Cerebellar cortex (tissue), 1 donor: ENCODE results near the gene ING2.
"Not testable (repeated sequence)": the region's sequence is repeated elsewhere in the genome, so short reads cannot be mapped to it uniquely, and the experiment has no call there.

Experiments
- DNase-seq: peaks from one replicate; pipeline ENCODE4 v3.0.0-alpha.2; 2015; ENCODE audit warnings: low spot score

The ING2 gene

GRCh38 chr4:183504930-183505610 lies at the start of gene ING2:
Gene ING2 (plus strand): TSS chr4:183505058. CDS start chr4:183505196, 138 bp downstream.
- DNase-seq: peak; percentile 85

GRCh38 chr4:183455431-183456195 lies 49.2 kb upstream of the ING2 start:
- no peak for DNase-seq

GRCh38 chr4:183458005-183458404 lies 46.9 kb upstream of the ING2 start:
- DNase-seq: no peak

GRCh38 chr4:183463903-183464619 lies 40.8 kb upstream of the ING2 start:
- DNase-seq: not testable (repeated sequence)

- DNase-seq: not testable (repeated sequence)
These were observed 39.0 kb upstream of the ING2 start for GRCh38 chr4:183465879-183466278.

GRCh38 chr4:183467246-183467645 lies 37.6 kb upstream of the ING2 start:
- no peak for DNase-seq

- DNase-seq: no peak
These were observed 36.4 kb upstream of the ING2 start for GRCh38 chr4:183468210-183469095.

GRCh38 chr4:183469285-183469684 lies 35.6 kb upstream of the ING2 start:
- no peak for DNase-seq

- DNase-seq: no peak
These were observed 34.9 kb upstream of the ING2 start for GRCh38 chr4:183469936-183470335.

- DNase-seq: no peak
These were observed 34.0 kb upstream of the ING2 start for GRCh38 chr4:183470821-183471220.

- peak; percentile 80 for DNase-seq
These were observed 32.7 kb upstream of the ING2 start for GRCh38 chr4:183471946-183472708.

- no peak for DNase-seq
These were observed 26.7 kb upstream of the ING2 start for GRCh38 chr4:183478123-183478522.

GRCh38 chr4:183478926-183479325 lies 25.9 kb upstream of the ING2 start:
- DNase-seq: no peak

GRCh38 chr4:183482515-183483095 lies 22.3 kb upstream of the ING2 start:
- DNase-seq: not testable (repeated sequence)

- no peak for DNase-seq
These were observed 20.9 kb upstream of the ING2 start for GRCh38 chr4:183483997-183484396.

GRCh38 chr4:183485411-183486160 lies 19.3 kb upstream of the ING2 start:
- DNase-seq: no peak

- no peak for DNase-seq
These were observed 12.1 kb upstream of the ING2 start for GRCh38 chr4:183492791-183493222.

GRCh38 chr4:183493246-183493645 lies 11.6 kb upstream of the ING2 start:
- DNase-seq: no peak

- DNase-seq: no peak
These were observed 9.7 kb upstream of the ING2 start for GRCh38 chr4:183495184-183495583.

GRCh38 chr4:183499389-183499788 lies 5.5 kb upstream of the ING2 start:
- DNase-seq: no peak
